GM21717 (cell line): Measurements from ENCODE around the gene MED31.
A peak's percentile ranks its signal among the peaks of the same experiment; 100 is the strongest.
"Not testable (repeated sequence)": the region's sequence is repeated elsewhere in the genome, so short reads cannot be mapped to it uniquely, and the experiment has no call there.

Source experiments
- ATAC-seq: cut with Tn5 transposase; IDR thresholded peaks from one replicate; pipeline ENCODE4 v1.9.1; 2021; ENCODE audit warnings: mild to moderate bottlenecking, moderate library complexity; ENCODE audit not compliant: unreplicated experiment

The MED31 gene

DNA sequence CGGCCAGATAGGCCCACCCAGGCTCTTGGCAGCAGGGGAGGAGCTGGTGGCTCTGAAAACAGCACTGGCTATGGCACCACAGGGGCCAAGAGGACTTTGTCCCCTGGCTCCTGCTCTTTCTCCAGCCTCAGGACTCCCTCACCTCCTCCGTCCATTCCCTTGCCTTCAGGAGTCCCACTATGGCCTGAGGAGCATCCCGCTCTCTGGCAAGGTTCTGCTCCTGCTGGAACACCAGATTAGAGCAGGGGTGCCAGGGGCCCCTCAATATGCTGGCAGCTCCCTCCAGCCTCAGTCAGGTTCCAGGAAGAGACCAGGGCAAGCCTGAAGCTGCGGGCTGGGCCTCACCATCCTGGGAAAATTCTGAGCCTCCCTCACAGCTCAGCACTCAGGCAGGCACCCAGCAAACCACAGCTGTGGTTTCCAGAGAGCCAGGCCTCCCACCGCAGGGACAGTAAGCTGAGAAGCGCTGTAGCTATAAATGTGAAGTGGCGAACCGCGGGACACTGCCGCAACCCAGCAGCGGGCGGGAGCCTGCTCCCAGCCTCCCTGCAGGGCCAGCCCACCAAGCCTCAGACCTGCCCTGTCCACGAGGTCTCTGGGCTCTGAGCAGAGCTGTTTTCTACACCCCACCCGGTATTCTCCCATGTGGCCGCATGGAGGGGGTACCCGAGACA lies 25.9 kb upstream of the MED31 start:
- no peak for ATAC-seq

DNA sequence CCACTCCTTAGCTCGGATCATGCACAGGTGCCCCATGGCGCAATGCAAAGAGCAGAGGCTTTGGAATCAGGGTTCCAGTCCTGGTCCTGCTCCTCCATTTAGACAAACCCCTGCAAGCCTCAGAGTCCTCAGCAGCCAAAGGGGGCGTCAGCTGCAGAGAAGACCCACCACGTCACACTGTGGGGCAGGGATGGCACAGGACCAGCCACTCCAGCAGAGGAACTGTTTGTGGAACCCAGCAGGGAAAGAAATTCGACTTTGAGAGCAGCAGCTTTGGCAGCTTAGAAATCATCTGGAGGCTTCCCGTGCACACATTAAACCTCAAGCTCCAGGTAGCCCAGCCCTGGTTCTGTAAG lies 25.4 kb upstream of the MED31 start:
- no peak for ATAC-seq

DNA sequence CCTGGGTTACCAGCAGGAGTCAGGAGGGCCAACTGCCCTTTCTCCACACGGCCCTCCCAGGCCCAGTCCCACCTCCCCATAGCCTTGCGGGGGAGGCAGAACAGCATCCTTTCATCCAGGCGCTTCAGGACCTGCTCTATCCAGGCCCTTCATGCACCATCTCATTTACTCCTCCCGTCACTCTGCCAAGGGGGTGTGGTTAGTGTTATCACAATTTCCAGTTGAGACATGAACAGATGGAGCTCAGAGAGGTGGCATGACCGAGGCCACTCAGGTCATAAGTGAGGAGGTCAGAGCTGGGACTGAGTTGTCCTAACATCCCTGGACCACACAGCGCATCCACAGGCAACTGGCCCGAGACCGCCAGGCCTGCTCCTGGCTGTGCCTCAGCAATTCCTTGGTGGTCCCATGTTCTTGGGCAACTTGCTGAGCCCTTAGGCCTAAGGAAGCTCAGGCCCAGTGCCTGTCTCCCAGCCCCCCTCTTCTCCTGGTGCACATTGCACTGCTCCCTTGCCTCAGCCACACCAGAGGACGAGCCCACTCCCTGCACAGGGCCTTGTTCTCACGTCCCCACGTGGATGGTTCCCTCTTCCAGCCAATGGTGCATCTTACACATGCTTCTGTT lies 23.9 kb upstream of the MED31 start:
- ATAC-seq, result no peak

DNA sequence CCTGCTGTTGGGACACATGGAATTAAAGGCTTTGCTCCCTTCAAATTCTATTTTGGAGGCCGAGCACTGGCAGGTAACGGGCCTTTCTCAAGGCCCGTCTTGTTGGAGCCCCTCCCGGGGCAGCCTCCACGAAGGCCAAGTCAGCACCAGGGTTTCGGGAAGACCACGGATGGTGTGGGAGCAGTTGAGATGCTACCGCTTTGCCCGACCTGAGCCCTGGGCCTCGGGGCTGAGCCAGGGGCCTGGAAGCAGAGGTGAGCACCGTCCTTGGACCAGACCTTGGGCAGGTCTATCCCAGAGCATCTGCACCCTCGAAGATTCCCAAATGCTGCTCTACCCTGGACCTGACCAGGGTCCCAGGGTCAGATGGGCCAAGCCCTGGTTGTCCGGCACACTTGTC lies 23.2 kb upstream of the MED31 start:
- no peak for ATAC-seq

DNA sequence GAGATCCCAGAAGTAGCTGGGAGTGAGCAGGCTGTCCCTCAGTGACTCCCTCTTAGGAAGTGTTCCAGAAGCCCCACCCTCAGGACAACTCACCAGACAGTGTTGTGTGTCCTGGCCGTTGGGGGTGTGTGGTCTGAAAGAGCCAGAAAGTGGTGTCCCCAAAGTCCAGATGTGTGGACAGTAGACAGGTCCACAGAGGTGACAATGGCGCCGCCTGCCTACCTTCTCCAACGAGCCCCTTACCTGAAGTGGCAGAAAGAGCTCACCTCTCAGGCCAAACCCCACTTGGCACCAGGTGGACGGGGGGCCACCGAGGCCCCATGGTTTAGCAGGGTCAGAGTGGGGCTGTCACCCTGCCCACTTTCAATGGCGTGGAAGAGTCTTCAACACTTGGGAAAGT lies 20.0 kb upstream of the MED31 start:
- ATAC-seq, result no peak

DNA sequence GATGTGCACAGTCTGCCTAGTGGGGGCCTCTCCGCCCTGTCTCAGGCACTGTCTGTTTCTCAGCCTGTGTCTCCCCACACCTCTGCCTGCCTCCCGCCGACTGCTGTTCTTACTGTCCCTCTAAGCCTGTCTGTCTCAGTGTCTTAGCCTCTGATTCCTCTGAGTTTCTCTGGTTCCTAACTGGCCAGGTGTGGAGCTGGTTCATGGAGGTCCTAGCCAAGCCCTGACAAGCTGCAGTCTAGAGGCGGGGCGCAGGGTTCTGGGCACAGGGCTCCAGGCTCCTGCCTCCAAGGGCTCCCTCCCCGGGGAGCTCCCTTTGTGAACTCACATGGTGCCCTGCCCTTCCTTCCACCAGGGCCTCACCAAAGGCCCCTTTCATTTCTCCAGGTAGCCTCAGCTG lies 19.6 kb upstream of the MED31 start:
- ATAC-seq, result no peak

DNA sequence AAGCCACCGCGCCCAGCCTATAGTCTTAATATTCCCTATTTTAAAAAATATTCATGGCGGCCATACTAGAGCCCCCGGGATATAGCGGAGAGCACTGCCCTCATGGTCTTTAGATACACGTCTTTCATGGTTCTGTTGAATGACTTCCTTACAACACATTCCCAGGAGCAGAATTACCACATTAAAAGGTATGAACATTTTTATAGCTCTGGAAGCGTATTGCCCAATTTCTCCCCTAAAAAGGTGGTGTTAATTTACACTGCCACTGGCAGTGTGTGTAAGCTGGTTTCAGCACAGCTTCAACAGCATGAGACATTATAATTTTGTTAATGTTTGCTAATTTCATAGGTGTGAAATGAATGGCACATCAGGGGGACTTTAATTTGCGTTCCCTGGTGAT lies 19.2 kb upstream of the MED31 start:
- ATAC-seq, result no peak

DNA sequence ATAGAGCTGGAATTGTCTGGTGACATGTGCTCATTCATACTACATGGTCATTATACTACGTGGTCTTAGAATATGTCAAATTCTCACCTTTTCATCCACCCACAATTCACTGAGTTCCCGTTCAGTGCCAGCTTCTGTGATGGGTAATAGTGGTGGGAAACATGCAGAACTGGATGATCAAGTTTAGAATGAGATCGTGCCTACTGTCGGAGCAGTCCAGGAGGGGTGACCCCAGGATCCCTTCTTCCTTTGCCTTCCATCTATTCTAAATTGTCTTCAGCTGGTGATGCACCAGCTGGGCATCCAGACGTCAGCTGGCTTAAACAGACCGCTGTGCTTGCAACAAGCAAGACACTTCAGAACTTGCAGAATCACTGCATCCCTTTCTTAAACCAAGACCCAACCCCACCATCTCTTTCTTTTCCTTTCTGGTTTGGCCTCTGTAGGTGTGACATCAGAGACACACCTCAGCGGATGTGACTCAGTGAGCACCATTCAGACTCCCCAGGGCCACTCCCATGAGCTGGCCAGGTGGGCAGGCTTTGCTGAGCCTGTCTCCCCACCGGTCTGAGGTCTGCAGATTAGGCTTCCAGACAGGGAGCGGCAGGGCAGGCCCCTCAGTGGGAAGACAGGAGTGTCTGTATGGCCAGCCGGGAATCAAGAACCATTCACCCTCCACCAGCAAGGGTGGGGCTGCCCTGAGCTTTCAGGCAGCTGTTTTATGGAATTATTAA lies 18.2 kb upstream of the MED31 start:
- ATAC-seq, result no peak

DNA sequence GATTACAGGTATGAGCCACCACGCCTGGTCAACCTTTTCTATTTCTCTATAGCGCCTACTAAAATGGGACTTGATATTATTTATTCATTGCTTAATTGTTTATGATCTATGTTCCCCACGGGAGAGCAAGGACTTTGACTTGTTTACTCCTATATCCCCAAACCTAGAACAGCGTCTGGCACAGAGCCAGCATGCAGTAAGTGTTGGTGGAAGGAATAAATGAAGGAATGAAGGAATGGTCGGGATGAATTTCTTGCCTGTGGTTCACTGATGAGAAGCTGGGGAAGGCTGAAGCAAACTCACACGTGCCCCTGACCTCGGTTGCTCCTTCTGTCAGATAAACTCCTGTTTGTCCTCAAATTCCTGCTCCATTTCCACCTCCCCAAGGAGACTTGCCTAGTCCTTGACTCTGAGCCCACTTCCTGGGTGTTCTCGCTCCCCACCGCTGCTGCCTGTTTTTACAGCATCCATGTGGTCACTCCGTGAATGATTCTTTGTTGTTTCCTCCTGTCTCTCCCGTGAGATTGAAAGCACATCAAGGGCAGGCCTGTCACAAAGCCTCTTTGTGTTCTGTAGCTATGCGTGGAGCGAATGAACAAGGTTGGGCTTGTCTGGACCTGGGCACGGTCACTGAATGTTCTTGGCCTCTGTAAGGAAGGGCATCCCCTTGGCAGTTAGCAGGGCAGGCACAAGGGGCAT lies 17.5 kb upstream of the MED31 start:
- ATAC-seq, result no peak

DNA sequence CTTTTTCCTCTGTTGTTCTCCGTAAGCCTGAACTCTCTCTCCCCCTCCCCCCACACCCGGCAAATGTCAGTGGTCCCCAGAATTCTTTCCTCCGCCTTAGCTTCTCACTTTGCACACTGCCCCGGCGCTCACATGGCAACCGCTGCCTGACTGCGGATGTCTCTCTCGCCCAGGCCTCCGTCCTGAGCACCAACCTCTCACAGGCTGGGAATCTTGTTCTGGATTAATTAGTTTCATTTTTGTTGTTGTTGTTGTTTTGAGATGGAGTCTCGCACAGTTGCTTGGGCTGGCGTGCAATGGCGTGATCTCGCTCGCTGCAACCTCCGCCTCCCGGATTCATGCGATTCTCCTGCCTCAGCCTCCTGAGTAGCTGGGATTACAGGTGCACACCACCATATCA lies 16.8 kb upstream of the MED31 start:
- no peak for ATAC-seq

DNA sequence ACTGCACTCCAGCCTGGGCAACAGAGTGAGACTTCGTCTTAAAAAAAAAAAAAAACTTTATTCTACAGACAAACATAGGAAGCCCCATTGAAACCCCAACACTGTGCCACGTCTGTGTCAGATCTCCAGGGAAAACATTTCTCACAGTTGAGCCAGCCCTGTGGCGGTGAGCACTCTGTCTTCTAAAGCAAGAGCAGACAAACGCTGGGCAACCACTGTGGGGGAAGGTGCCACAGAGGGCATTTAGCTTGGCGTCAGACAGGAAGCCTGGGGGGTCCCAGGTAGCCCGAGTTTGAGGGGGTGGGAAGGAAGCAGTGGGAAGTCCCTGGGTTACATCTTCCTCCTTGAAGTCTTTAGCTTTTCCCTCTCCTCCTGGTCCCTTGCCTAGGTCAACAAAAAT lies 16.1 kb upstream of the MED31 start:
- ATAC-seq, result no peak

DNA sequence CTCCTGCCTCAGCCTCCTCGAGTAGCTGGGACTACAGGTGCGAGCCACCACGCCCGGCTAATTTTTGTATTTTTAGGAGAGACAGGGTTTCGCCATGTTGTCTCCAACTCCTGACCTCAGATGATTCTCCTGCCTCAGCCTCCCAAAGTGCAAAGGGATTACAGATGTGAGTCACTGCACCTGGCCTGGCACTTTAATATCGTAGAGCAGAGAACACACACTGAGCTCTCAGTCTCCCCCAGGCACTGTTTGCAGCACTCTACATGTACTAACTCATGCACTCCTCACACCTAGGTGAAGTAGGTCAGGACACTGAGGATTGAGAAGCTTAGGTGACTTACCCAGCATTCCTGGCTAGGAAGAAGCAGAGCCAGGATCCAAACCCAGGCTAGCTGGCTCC lies 15.2 kb upstream of the MED31 start:
- ATAC-seq, result no peak

DNA sequence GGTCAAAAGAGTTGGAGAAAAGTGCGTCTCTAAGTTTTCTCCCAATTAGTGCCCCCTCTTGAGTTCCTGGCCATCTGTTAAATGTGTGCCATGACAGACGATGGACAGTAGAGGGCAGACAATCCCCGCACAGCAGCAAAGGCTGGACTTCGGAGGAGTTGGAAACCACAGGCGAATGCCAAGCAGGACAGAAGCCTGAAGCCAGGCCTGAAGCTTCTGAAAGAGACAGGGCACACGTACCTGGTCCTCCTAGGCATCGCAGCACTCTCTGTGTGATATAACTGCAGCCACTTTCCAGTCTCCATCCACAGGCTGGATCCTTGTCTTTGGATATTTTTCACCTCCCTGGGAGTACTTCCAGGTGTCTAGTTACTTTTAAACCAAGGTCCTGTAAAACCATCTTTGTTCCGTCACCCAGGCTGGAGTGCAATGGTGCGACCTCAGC lies 14.7 kb upstream of the MED31 start:
- ATAC-seq, result no peak

DNA sequence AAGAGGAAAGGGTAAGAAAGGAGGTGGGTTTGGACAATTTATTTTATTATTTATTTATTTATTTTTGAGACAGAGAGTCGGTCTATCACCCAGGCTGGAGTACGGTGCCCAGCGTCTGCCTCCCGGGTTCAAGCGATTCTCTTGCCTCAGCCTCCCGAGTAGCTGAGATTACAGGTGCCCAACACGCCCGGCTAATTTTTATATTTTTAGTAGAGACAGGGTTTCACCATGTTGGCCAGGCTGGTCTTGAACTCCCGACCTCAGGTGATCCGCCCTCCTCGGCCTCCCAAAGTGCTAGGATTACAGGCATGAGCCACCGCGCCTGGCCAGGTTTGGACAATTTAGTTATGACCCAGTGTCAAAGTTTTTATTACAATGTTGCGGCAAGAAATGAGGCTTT lies 11.8 kb upstream of the MED31 start:
- not testable (repeated sequence) for ATAC-seq

DNA sequence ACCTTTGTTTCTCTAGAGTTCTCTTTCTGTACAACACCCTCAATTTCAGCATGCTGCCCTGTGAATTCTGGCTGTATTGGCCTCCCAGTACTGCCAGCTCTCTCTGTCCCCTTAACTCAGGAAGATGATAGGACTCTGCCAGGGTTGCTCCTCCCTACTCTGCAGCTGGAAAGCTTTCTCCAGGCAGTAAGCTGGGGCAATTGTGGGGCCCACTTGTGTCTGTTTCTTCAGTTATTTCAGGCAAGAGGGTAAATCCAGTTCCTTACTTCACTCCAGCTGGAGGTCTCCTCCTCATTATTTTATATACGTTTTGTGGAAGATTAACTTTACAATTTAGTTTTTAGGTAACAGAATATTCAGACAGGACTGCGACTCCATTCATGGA lies 10.1 kb upstream of the MED31 start:
- ATAC-seq, result no peak

DNA sequence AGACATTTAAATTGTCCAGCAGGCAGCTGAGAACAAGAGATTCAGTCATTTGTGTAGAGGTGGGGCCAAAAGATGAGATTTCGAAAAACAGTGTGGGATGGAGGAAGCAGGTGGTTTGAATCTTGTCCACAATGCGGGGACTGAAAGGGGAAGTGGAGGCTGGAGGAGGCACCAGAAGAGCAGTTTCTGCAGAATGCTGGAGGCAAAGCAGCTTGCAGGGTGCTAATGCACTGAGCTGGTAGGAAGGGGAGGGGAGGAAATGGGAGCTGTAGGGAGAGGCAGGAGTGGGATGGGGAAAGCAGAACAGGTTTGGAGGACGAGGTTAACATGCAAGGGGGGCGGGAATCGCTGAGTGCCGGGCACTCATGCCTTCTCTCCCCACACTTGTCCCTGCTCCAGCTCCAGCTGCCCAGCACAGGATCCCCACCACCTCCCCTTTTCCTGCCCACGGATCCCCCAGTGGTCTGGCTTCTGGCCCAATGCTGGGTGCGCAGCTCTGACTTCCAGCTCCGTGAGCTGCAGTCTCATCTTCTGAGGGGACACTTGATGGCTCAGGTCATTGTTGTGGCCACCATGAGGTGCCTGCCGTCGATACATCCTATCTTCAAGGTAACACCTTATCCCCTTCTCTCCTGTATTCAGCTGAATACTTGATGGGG lies 9.5 kb upstream of the MED31 start:
- peak; percentile 42 for ATAC-seq

DNA sequence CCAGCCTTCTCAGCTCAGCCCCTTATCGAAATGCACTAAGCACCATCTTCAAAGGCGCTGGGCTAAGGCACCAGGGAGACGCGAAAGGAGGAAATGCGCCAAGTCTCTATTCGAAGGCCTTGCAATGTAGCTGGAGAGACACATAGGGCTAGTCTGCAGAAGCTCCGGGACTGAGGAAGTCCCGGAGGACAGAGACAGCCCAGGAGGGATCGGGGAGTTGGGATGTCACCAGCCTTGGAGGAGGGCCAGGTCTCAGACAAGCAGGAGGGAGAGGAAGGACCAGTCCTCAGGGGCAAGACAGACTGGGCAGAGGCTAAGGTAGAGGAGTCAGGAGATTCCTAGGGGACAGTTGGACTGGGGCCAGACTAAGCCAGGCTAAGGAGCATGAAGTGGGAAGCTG lies 8.7 kb upstream of the MED31 start:
- ATAC-seq, result no peak

DNA sequence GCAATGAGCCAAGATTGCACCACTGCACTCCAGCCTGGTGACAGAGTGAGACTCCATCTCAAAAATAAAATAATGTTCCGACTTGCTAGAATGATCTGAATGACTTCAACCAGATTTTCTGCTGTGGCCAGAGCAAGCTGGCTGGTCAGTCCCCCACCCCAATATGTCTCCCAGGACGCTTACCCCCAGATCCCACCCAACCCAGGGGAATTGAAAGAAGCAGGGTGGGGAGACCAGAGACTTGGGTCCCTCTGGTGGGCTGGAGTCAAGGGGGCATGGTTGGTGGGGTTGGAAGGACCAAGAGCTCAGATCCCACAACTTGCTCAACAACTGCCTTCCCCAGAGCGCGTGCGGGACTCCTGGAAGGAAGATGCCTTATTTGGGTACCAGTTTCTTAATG lies 7.0 kb upstream of the MED31 start:
- ATAC-seq, result not testable (repeated sequence)

DNA sequence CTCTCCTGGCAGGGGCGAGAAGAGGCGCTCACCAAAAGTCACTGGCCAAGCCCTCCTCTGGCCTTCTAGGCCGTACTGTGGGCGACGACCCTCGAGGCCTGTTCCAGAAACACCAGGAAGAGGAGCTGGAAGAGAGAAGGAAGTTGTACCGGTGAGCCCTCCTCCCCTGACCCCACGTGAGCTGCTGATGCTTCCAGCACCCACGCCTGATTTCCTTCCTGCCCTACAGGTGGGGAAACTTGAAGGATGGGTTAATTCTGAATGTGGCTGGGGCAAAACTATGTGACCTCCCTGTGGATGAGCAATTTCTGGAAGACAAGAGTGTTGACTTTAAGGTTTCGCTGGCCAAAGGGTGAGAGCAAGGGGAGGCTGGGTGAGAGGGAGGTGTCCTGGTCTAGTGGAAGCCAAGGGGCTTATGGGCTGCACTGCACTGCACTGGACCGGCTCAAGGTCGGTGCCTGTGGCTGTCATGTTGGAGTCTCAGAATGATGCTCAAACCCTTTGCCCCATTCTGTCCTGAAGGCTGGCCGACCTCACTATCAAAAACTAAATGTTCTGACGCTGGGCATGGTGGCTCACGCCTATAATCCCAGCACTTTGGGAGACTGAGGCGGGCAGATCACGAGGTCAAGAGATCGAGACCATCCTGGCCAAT lies 6.4 kb upstream of the MED31 start:
- ATAC-seq, result no peak

DNA sequence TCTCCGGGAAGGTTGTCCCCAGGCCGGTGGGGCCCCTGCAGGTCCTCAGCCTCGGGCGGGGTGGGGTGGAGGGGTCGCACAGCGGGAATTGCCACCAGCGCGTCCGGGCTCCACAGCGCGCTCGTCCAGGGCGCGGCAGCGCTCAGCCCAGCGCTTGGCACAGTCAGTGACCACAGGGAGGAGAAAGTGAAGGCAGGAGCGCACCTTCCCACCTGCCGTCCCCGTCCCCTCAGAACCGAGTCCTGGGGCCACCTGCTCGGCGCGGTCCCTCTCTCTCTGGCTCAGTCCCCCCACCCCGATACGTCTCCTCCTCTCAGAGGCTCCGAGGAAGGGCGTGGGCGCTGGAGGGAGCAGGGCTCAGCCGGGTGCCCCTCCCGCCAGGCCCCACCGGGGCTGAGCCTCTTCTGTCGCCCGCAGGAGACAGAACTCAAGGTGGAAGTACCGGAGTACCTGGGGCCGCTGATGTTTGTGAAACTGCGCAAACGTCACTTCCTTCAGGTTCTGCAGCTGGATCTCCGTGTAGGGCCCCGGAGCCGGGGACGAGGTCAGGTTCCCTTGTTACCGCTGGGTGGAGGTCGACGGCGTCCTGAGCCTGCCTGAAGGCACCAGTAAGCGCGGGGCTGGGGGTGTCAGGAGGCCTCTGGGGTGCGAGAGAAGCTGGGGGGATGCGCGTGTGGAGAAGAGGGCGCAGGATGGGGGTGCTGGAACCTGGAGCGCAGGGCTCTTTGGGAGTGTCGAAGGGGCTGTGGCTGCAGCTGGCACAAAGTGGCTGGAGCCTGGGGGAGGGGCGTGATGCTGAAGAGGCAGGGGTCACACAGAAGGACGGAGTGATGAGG lies 5.6 kb upstream of the MED31 start:
- ATAC-seq, result not testable (repeated sequence)
